GM12878 (cell line): Measurements from ENCODE around the gene TOP2B. TPM values are rescaled to one million over a fixed set of nuclear protein-coding genes. Genes with fewer than 3 reads are reported as not detected.

ENCODE experiments used
- ATAC-seq: fragments of 200-7000 bp; cut with Tn5 transposase; 3 replicates; pipeline ENCODE4 v1.9.1; 2020; ENCODE audit warnings: mild to moderate bottlenecking, moderate library complexity
- BruUV-seq: library from RNA; stranded (reverse); fragments of 400-500 nt; replicated peaks from 2 replicates; lab custom pipeline; 2021; lab: Mats Ljungman, UMichigan
- CTCF ChIA-PET: fragments of 300-600 bp; sonication (Branson Sonifier 250); formaldehyde crosslinking; extraction: SDS; loops from one replicate; lab custom pipeline; 2021; ENCODE audit warnings: inconsistent platforms; lab: Yijun Ruan, JAX
- POLR2A ChIA-PET: fragments of 350-600 bp; formaldehyde crosslinking; extraction: SDS; loops from one replicate; lab custom pipeline; 2021; ENCODE audit warnings: inconsistent platforms; lab: Charles Lee
- RAD21 ChIA-PET: fragments of 300-600 bp; sonication (Branson Sonifier 250); formaldehyde crosslinking; loops from one replicate; lab custom pipeline; 2023; ENCODE audit warnings: antibody characterized with exemption; ENCODE audit not compliant: unreplicated experiment; lab: Charles Lee
- SMC1A ChIA-PET: fragments of 300-600 bp; sonication (Branson Sonifier 250); formaldehyde crosslinking; loops from one replicate; lab custom pipeline; 2023; ENCODE audit not compliant: unreplicated experiment, uncharacterized antibody; lab: Charles Lee
- DNase-seq: peaks from one replicate; pipeline ENCODE4 v3.0.0-alpha.2; 2011; ENCODE audit warnings: low read depth, low spot score
- FAIRE-seq: peaks from 3 replicates; lab custom pipeline; 2011; peaks lifted over from hg19 to GRCh38; lab: Jason Lieb, UNC
- H2AFZ ChIP-seq: 2 replicates; pipeline ENCODE4 v1.6.0; 2011; ENCODE audit warnings: low read depth, low read length, control low read depth; ENCODE audit not compliant: control insufficient read depth
- H3K27ac ChIP-seq: 2 replicates; pipeline ENCODE4 v1.5.1; 2011; ENCODE audit warnings: control low read depth; ENCODE audit not compliant: control insufficient read depth, insufficient read depth
- H3K27me3 ChIP-seq, 2 experiments: replicated peaks in 1 of 2; 2 replicates each; pipeline versions ENCODE4 v1.6.0 to v1.6.1; 2011; ENCODE audit warnings: low read length in 1 of 2; ENCODE audit not compliant: control insufficient read depth in 2 of 2, insufficient read depth in 2 of 2
- H3K36me3 ChIP-seq, 2 experiments: 2 replicates each; pipeline ENCODE4 v1.5.1; 2011; ENCODE audit warnings: low read length in 1 of 2; ENCODE audit not compliant: control insufficient read depth in 2 of 2, insufficient read depth in 2 of 2
- H3K4me1 ChIP-seq: 2 replicates; pipeline ENCODE4 v1.6.1; 2011; ENCODE audit warnings: mild to moderate bottlenecking, low read length, moderate library complexity, mixed read lengths; ENCODE audit not compliant: control insufficient read depth, insufficient read depth
- H3K4me2 ChIP-seq: 2 replicates; pipeline ENCODE4 v1.6.0; 2011; ENCODE audit warnings: control low read depth; ENCODE audit not compliant: control insufficient read depth, insufficient read depth
- H3K4me3 ChIP-seq: fragments of 200-600 bp; sonication (generic); 2 replicates; pipeline ENCODE4 v1.5.1; 2016
- H3K79me2 ChIP-seq: 2 replicates; pipeline ENCODE4 v1.6.0; 2011; ENCODE audit warnings: low read length; ENCODE audit not compliant: control insufficient read depth, insufficient read depth
- H3K9ac ChIP-seq: 2 replicates; pipeline ENCODE4 v1.8.0; 2011; ENCODE audit warnings: low read length, control low read depth, mixed read lengths; ENCODE audit not compliant: control insufficient read depth, insufficient read depth
- H3K9me3 ChIP-seq: replicated peaks from 3 replicates; pipeline ENCODE4 v1.5.1; 2011; ENCODE audit warnings: mild to moderate bottlenecking, low read length; ENCODE audit not compliant: control insufficient read depth, insufficient read depth
- H4K20me1 ChIP-seq: 2 replicates; pipeline ENCODE4 v1.6.0; 2011; ENCODE audit not compliant: control insufficient read depth, insufficient read depth
- E2F8 ChIP-seq: fragments of 450-650 bp; IDR thresholded peaks from 2 replicates; pipeline ENCODE4 v1.6.1; 2018; ENCODE audit warnings: mild to moderate bottlenecking, low read depth, moderate library complexity; ENCODE audit not compliant: partially characterized antibody
- EZH2 ChIP-seq: IDR thresholded peaks from 2 replicates; pipeline ENCODE4 v1.6.1; 2012; ENCODE audit warnings: low read depth, mild to moderate bottlenecking, control low read depth, inconsistent platforms, low read length, borderline replicate concordance; ENCODE audit not compliant: control insufficient read depth
- HDAC2 ChIP-seq: fragments of 200-600 bp; sonication (generic); IDR thresholded peaks from 2 replicates; pipeline ENCODE4 v1.6.1; 2017
- JUND ChIP-seq: IDR thresholded peaks from 2 replicates; pipeline ENCODE4 v1.6.1; 2012; ENCODE audit warnings: low read depth, mild to moderate bottlenecking, low read length, improper control_type of control experiment, moderate library complexity
- NFXL1 ChIP-seq: fragments of 450-650 bp; IDR thresholded peaks from 2 replicates; pipeline ENCODE4 v1.6.1; 2017; ENCODE audit warnings: antibody characterized with exemption, mild to moderate bottlenecking, borderline replicate concordance
- NKRF ChIP-seq: fragments of 450-650 bp; conservative IDR thresholded peaks from 2 replicates; pipeline ENCODE4 v1.6.1; 2017; ENCODE audit warnings: mild to moderate bottlenecking, moderate library complexity
- RAD21 ChIP-seq: IDR thresholded peaks from 2 replicates; pipeline ENCODE4 v1.6.1; 2011; ENCODE audit warnings: mild to moderate bottlenecking, low read depth, low read length, moderate library complexity; ENCODE audit not compliant: insufficient read depth
- RB1 ChIP-seq: fragments of 450-650 bp; formaldehyde crosslinking; IDR thresholded peaks from 2 replicates; pipeline ENCODE4 v1.6.1; 2017; ENCODE audit warnings: mild to moderate bottlenecking, borderline replicate concordance
- SREBF1 ChIP-seq: IDR thresholded peaks from 2 replicates; pipeline ENCODE4 v1.6.1; 2012; ENCODE audit warnings: mild to moderate bottlenecking, low read length
- ZBTB11 ChIP-seq: fragments of 450-650 bp; formaldehyde crosslinking; IDR thresholded peaks from 2 replicates; pipeline ENCODE4 v1.5.0; 2022; ENCODE audit warnings: mild to moderate bottlenecking, missing genetic modification characterization
- ZNF207 ChIP-seq: fragments of 450-650 bp; IDR thresholded peaks from 2 replicates; pipeline ENCODE4 v1.6.1; 2014; ENCODE audit warnings: antibody characterized with exemption, mild to moderate bottlenecking, borderline replicate concordance
- WGBS: methylation state at CpG from one replicate; pipeline ENCODE4 v1.1.6; 2016; ENCODE audit warnings: low lambda C conversion rate; ENCODE audit not compliant: insufficient replicate concordance, insufficient coverage; ENCODE audit errors: missing lambda C conversion rate; 5-methylcytosine and 5-hydroxymethylcytosine counted together
- in situ Hi-C: fragments of 300-500 bp; cut with MboI; formaldehyde crosslinking; loops from 9 replicates; pipeline ENCODE4 v1.14.3; 2018; ENCODE audit warnings: mixed read lengths
- intact Hi-C: fragments of 100-400 bp; cut with micrococcal nuclease; formaldehyde crosslinking; loops from one replicate; pipeline ENCODE4 v1.14.2; 2022; ENCODE audit not compliant: unreplicated experiment
- polyA plus RNA-seq, 11 experiments: library from polyadenylated mRNA; depleted of rRNA in 4 of 11; unstranded in 6 of 11; stranded (reverse) in 5 of 11; fragments of >200 nt; fragmentation: Nextera tagmentation in 4 of 11; fragmentation: Illumina TruSeq in 1 of 11; extraction: Ambion mirVana in 4 of 11; extraction: Trizol in 1 of 11; gene quantifications; 1 replicate in 1 of 11; 2 replicates in 10 of 11; pipeline versions ENCODE4 v1.2.1 to v1.2.3, GENCODE V29; 2011 to 2016; ENCODE audit warnings: inconsistent platforms in 2 of 11, missing spikeins in 2 of 11, low read depth in 1 of 11
- total RNA-seq, 4 experiments: library from RNA; depleted of rRNA in 3 of 4; stranded (reverse); fragments of >200 nt in 3 of 4; fragmentation: Illumina TruSeq in 1 of 4; extraction: Trizol in 1 of 4; gene quantifications; 2 replicates each; pipeline versions ENCODE4 v1.2.1 to v1.2.3, GENCODE V29; 2013 to 2021
- TF ChIP-seq, protein P1 (sequence below): fragments of 450-650 bp; IDR thresholded peaks from 2 replicates; pipeline ENCODE4 v1.6.1; 2014; ENCODE audit warnings: mild to moderate bottlenecking

Gene TOP2B
- total and polyA plus RNA-seq, 10 of the 15 experiments (the other 5 are each of a cell fraction or from before 2014, with no cell fraction given): 28.6 to 134 (median 83.4) TPM

DNA sequence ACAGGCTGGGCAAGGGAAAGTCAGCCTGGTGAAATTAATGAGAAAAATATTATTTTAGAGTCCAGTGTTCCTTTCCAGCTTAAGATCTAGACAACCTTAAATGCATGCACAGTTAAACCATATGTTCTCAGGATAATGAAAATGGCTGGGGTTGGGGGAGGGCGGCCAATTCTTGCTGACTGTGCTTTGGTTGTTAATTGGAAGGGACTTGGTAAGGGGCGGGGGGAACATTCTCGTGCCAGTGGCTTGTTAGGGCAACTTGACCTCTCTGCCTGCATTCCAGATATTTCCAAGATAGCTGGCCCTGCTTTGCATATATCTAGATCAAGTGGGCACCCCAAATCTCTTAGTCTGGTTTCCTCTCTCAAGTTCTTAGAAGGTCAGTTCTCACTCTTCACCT lies 112.5 kb downstream of the TOP2B start:
- Histone ChIP-seq H3K36me3 (no peaks in the 10 kb centered on the region), H2AFZ (no peak overlapping the region), H3K9ac (no peak overlapping the region), H3K4me3 (no peak overlapping the region), H3K4me1 (no peaks in the 10 kb centered on the region), H3K27me3 (0 out of 4 replicates have a peak, but pooled peaks cover 0 to 2% of the 10 kb centered on the region in 2 experiments), H4K20me1 (no peaks in the 10 kb centered on the region), H3K79me2 (no peaks in the 10 kb centered on the region), H3K4me2 (no peak overlapping the region), H3K27ac (no peak overlapping the region), H3K9me3 (no peaks in the 10 kb centered on the region)
- FAIRE-seq: no peak
- intact Hi-C loops (no loop called here), in situ Hi-C loops (no loop called here)
- CTCF ChIA-PET: no interaction called here
- WGBS: 0% methylated on average over 3 of the region's 3 CpGs
- DNase-seq: no peak
- SMC1A ChIA-PET: interaction anchor here (0.7 kb wide), 1 partner anchor 44 kb away, joined by 3 read pairs; no protein-coding TSS in a partner anchor
- POLR2A ChIA-PET: no interaction called here
- no TSS peak for BruUV-seq
- RAD21 ChIA-PET: no interaction called here
- ATAC-seq: no peak
- TF ChIP-seq RAD21: no peak
- no peak for TF ChIP-seq NFXL1
- TF ChIP-seq RB1: no peak
- no peak for TF ChIP-seq ZNF207
- TF ChIP-seq NKRF: no peak
- no peak for TF ChIP-seq JUND
- no peak for TF ChIP-seq HDAC2
- TF ChIP-seq E2F8: no peak
- no peak for TF ChIP-seq SREBF1
- TF ChIP-seq, protein P1, sequence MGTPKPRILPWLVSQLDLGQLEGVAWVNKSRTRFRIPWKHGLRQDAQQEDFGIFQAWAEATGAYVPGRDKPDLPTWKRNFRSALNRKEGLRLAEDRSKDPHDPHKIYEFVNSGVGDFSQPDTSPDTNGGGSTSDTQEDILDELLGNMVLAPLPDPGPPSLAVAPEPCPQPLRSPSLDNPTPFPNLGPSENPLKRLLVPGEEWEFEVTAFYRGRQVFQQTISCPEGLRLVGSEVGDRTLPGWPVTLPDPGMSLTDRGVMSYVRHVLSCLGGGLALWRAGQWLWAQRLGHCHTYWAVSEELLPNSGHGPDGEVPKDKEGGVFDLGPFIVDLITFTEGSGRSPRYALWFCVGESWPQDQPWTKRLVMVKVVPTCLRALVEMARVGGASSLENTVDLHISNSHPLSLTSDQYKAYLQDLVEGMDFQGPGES: no peak
- no peak for TF ChIP-seq EZH2
- TF ChIP-seq ZBTB11 (CRISPR knock-in tag): no peak
- TF ChIP-seq, all 136 proteins: peak for 0
